Tibial nerve (tissue), 4 donors: ENCODE data around the gene MAOB.

Experiments
- CTCF ChIP-seq, 5 experiments: fragments of 200-600 bp in 3 of 5; fragments of 450-650 bp in 2 of 5; sonication (generic) in 3 of 5; IDR thresholded peaks; one replicate each; pipeline ENCODE4 v1.5.1; 2016 to 2019; ENCODE audit warnings: antibody characterized with exemption in 5 of 5, mild to moderate bottlenecking in 3 of 5, moderate library complexity in 2 of 5
- EP300 ChIP-seq, 2 donors: sonication (generic); formaldehyde crosslinking; IDR thresholded peaks; one replicate each; pipeline ENCODE4 v1.6.1; 2017; ENCODE audit warnings: antibody characterized with exemption in 2 of 2, mild to moderate bottlenecking in 1 of 2
- POLR2A ChIP-seq, 2 donors: fragments of 450-650 bp; IDR thresholded peaks; one replicate each; pipeline ENCODE4 v1.6.1; 2017; ENCODE audit warnings: antibody characterized with exemption in 2 of 2, mild to moderate bottlenecking in 2 of 2, moderate library complexity in 2 of 2

- TF ChIP-seq POLR2A (IDR thresholded peaks at IDR 0.05) (no peak), CTCF (IDR thresholded peaks at IDR 0.05) (no peak), EP300 (IDR thresholded peaks at IDR 0.05) (no peak)
Measured at GRCh38 chrX:43718081-43718480, 164.2 kb downstream of the MAOB start.
